Kidney (tissue), 14 donors: ENCODE data around the gene CYB561D1. TPM values are rescaled to one million over a fixed set of nuclear protein-coding genes. Genes with fewer than 3 reads are reported as not detected.

Experiments used
- DNase-seq, 5 donors: peaks; one replicate each; pipeline ENCODE4 v3.0.0-alpha.2; 2013 to 2020
- FAIRE-seq: peaks from 2 replicates; lab custom pipeline; 2012; peaks lifted over from hg19 to GRCh38; lab: Jason Lieb, UNC
- H3K27ac ChIP-seq, 2 donors: one replicate each; pipeline ENCODE4 v1.7.0; 2013; ENCODE audit warnings: low read depth in 2 of 2, low read length in 2 of 2, inconsistent platforms in 1 of 2
- H3K27me3 ChIP-seq: one replicate; pipeline ENCODE4 v1.7.1; 2013; ENCODE audit warnings: low read length, inconsistent platforms; ENCODE audit not compliant: control insufficient read depth, insufficient read depth
- H3K36me3 ChIP-seq, 3 donors: one replicate each; pipeline versions ENCODE4 v1.7.0 to v1.7.1; 2013; ENCODE audit warnings: low read length in 3 of 3, control low read depth in 1 of 3, inconsistent platforms in 1 of 3; ENCODE audit not compliant: insufficient read depth in 3 of 3, control insufficient read depth in 2 of 3
- H3K4me1 ChIP-seq, 3 donors: one replicate each; pipeline versions ENCODE4 v1.7.0 to v1.7.1; 2013; ENCODE audit warnings: low read length in 3 of 3, inconsistent platforms in 1 of 3, low read depth in 1 of 3; ENCODE audit not compliant: control insufficient read depth in 2 of 3, insufficient read depth in 2 of 3
- H3K4me3 ChIP-seq, 3 donors: one replicate each; pipeline versions ENCODE4 v1.7.0 to v1.8.1; 2013; ENCODE audit warnings: low read length in 3 of 3, control low read depth in 1 of 3, inconsistent platforms in 1 of 3
- H3K9ac ChIP-seq, 3 donors: one replicate each; pipeline versions ENCODE4 v1.7.0 to v1.7.1; 2013; ENCODE audit warnings: low read length in 3 of 3, control low read depth in 1 of 3, inconsistent platforms in 1 of 3
- H3K9me3 ChIP-seq, 3 donors: one replicate each; pipeline versions ENCODE4 v1.7.0 to v1.7.1; 2013; ENCODE audit warnings: low read length in 3 of 3, control low read depth in 1 of 3, inconsistent platforms in 1 of 3; ENCODE audit not compliant: control insufficient read depth in 2 of 3, insufficient read depth in 1 of 3
- CTCF ChIP-seq: IDR thresholded peaks from 3 replicates; pipeline ENCODE4 v1.5.1; 2012; ENCODE audit warnings: mild to moderate bottlenecking, moderate library complexity, borderline replicate concordance; ENCODE audit not compliant: insufficient read depth; ENCODE audit errors: extremely low read depth
- intact Hi-C: fragments of 100-400 bp; cut with DNase I; formaldehyde crosslinking; loops from one replicate; pipeline ENCODE4 v1.11.1; 2022
- polyA plus RNA-seq: library from polyadenylated mRNA; stranded (reverse); fragments of 350-450 nt; fragmentation: Illumina TruSeq; extraction: RNeasy Lipid Tissue Mini Kit (QIAGEN cat#74804); gene quantifications from one replicate; pipeline ENCODE4 v1.2.3, GENCODE V29; 2014; ENCODE audit warnings: low read depth, low replicate concordance; ENCODE audit not compliant: insufficient read depth
- total RNA-seq: library from RNA; stranded (reverse); fragmentation: NEBNext Ultra II Directional; extraction: Animal tissue kit (Norgen Biotek cat#: 25700); gene quantifications from one replicate; pipeline ENCODE4 v1.2.1, GENCODE V29; 2021
- donor health status: control.
- donor health status: control.
- donor health status: control.
- donor health status: control.
- donor health status: control.
- donor health status: DM: yes; HTN: yes; CAD: no.
- donor health status: Normal renal cell carcinoma (clear cell type).

Gene CYB561D1
- total and polyA plus RNA-seq, 2 donors from 2014 or later = 5.2 to 18.0 TPM

- no peaks in the 10 kb centered on the region for H3K4me1 ChIP-seq
- no peak overlapping the region for H3K9ac ChIP-seq
- H3K27me3 ChIP-seq = no peaks in the 10 kb centered on the region
- no peak for TF ChIP-seq CTCF
- intact Hi-C loops = no loop called here
- H3K4me3 ChIP-seq = no peak overlapping the region
- no peak overlapping the region for H3K27ac ChIP-seq
- FAIRE-seq = no peak
- no peaks in the 10 kb centered on the region for H3K9me3 ChIP-seq
- H3K36me3 ChIP-seq = no peaks in the 10 kb centered on the region
- no peak for DNase-seq
Observed at GRCh38 chr1:109541102-109541501, 47.2 kb downstream of the CYB561D1 start.

GRCh38 chr1:109542657-109543056 lies 48.8 kb downstream of the CYB561D1 start:
- Histone ChIP-seq H3K36me3 (no peaks in the 10 kb centered on the region), H3K4me1 (peaks cover 7% of the 10 kb centered on the region in 3 donors), H3K27me3 (no peaks in the 10 kb centered on the region), H3K4me3 (no peak overlapping the region), H3K27ac (no peak overlapping the region), H3K9me3 (no peaks in the 10 kb centered on the region), H3K9ac (no peak overlapping the region)
- no peak for DNase-seq
- no peak for FAIRE-seq
- TF ChIP-seq CTCF = no peak
- intact Hi-C loops = no loop called here

GRCh38 chr1:109543283-109543987 lies 49.5 kb downstream of the CYB561D1 start:
- Histone ChIP-seq H3K9me3 (no peaks in the 10 kb centered on the region), H3K4me1 (peaks cover 7% of the 10 kb centered on the region in 3 donors), H3K9ac (no peak overlapping the region), H3K36me3 (no peaks in the 10 kb centered on the region), H3K27me3 (no peaks in the 10 kb centered on the region), H3K4me3 (no peak overlapping the region), H3K27ac (no peak overlapping the region)
- intact Hi-C loops = no loop called here
- no peak for TF ChIP-seq CTCF
- DNase-seq (no peak), FAIRE-seq (no peak)
